Measurements from ENCODE around the gene RCBTB1.

The RCBTB1 gene

DNA sequence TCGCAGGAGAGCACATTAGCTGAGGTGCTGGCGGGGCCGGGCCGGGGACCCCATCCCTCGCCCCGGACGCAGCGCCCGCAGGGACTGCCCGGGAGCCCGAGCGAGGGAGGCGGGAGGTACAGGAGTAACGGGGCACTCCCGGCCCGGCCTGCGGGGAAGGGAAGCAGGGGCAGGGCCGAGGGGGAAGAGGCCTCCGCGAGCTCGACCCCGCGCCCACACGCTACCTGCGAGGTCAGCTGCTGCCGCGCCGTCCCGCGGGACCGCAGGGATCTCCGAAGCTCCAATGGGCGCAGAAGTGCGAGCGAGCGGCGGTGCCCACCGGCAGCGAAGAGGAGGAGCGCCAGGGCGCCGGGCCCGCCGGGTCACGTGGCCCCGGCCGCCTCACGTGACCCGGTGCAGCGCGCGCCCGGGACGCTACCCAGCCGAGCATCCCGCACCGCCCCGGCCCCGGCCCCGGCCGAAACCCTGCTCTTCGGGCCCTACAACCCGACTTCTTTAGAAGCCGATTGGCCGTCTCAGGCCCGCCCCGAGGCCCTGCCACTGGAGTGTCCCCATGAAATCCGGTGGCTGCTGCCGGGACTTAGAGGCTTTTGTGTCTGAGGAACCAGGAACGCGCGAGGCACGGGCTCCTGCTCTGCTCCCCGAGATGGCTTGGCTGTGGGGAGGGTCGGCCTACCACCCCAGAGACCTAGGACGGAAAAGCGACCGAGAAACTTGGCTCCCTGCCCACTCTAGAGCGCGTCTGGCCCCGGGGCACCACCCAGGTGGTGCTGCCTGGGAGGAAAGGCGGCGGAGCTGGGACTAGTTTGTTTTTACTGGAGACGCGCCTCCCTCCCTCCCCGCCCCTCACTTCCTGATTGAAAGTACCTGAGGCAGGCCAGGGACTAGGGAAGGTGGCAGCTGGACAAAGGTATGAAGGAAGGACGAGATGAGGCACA, at the start of gene RCBTB1:
Gene RCBTB1, minus strand, starts transcription at position 339 of the 938 bp plus-strand sequence. CDS start 18,279 bp downstream, outside the sequence.
- H3K9me3 Mint-ChIP-seq, result no peaks in the 10 kb centered on the region
- H3K27me3 Mint-ChIP-seq (ENCODE audit: low read depth), result no peaks in the 10 kb centered on the region
- H3K27ac Mint-ChIP-seq, result peak within 1 kb of the TSS; percentile 88
- peaks cover 17% of the 10 kb centered on the region for H3K36me3 Mint-ChIP-seq (ENCODE audit: low read depth)
- H3K4me1 Mint-ChIP-seq (ENCODE audit: low read depth), result peaks cover 23% of the 10 kb centered on the region
- H3K4me3 Mint-ChIP-seq, result peak within 1 kb of the TSS; percentile 98

DNA sequence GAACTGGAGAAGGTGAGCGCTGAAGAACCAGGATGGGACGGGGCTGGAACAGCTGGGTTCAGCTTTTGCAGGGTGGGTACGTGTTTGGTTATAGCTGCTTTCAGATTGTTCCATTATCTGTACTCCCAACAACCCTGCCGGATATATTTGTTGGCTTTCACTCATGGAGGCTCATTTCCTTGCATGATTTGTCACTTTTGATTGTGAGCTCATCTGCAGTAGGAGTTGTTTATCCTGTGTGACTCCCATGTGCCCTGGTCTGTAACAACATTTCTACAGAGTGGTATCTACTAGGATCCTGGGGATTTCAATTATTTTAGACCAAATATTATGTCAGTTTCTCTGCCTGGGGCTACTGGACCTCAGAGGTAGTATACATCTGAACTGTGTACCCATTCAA, 48.4 kb upstream of the RCBTB1 start:
- Mint-ChIP-seq H3K4me1 (ENCODE audit: low read depth) (peaks cover 15% of the 10 kb centered on the region), H3K27me3 (ENCODE audit: low read depth) (no peaks in the 10 kb centered on the region), H3K4me3 (no peak overlapping the region), H3K36me3 (ENCODE audit: low read depth) (peaks cover 3% of the 10 kb centered on the region), H3K27ac (no peak overlapping the region), H3K9me3 (no peaks in the 10 kb centered on the region)

DNA sequence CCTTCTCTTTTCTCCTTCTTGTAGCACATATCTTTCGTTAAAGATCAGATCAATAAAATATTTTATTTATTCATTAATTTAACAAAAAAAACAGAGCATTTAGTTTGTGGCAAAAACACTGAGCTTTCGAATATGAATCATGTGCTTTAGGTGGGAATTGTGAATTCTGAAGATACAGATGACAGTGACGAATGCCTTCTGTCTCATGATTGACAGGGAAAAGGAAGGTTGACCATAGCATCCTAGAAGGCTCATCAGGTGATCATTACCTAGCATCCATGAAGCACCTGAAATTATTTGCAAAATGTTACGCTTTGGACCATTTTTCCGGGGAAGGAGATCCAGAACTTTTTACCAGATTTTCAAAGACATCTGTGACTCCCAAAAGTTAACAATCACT, 46.8 kb upstream of the RCBTB1 start:
- no peak overlapping the region for H3K4me3 Mint-ChIP-seq
- H3K27ac Mint-ChIP-seq, result no peak overlapping the region
- H3K9me3 Mint-ChIP-seq, result no peaks in the 10 kb centered on the region
- peaks cover 4% of the 10 kb centered on the region for H3K36me3 Mint-ChIP-seq (ENCODE audit: low read depth)
- H3K27me3 Mint-ChIP-seq (ENCODE audit: low read depth), result no peaks in the 10 kb centered on the region
- peaks cover 24% of the 10 kb centered on the region for H3K4me1 Mint-ChIP-seq (ENCODE audit: low read depth)

DNA sequence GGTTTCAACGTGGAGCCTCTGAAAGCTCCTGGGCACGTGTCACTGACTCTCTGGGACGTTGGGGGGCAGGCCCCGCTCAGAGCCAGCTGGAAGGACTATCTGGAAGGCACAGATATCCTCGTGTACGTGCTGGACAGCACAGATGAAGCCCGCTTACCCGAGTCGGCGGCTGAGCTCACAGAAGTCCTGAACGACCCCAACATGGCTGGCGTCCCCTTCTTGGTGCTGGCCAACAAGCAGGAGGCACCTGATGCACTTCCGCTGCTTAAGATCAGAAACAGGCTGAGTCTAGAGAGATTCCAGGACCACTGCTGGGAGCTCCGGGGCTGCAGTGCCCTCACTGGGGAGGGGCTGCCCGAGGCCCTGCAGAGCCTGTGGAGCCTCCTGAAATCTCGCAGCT, 45.2 kb upstream of the RCBTB1 start:
- Mint-ChIP-seq H3K4me1 (ENCODE audit: low read depth) (peaks cover 24% of the 10 kb centered on the region), H3K27me3 (ENCODE audit: low read depth) (no peaks in the 10 kb centered on the region), H3K4me3 (no peak overlapping the region), H3K36me3 (ENCODE audit: low read depth) (peaks cover 4% of the 10 kb centered on the region), H3K27ac (no peak overlapping the region), H3K9me3 (no peaks in the 10 kb centered on the region)

DNA sequence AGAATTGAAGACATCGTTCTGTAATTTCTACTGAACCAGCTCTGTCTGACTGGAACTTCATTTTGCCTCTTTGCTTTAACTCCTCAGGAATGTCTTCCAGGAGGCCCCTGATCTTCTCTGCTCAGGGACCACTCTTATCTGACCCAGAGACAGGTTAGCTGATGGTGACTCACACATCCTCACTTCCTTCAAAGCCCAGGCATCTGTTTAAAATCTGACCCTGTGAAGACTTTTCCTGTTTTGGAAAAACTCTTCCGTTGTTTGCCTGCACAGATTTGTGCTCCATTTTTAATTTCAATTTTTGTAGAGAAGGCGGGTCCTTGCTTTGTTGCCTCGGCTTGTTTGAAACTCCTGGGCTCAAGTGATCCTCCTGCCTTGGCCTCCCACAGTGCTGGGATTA, 44.6 kb upstream of the RCBTB1 start:
- Mint-ChIP-seq H3K9me3 (no peaks in the 10 kb centered on the region), H3K36me3 (ENCODE audit: low read depth) (peaks cover 4% of the 10 kb centered on the region), H3K4me1 (ENCODE audit: low read depth) (peaks cover 20% of the 10 kb centered on the region), H3K4me3 (no peak overlapping the region), H3K27ac (no peak overlapping the region), H3K27me3 (ENCODE audit: low read depth) (no peaks in the 10 kb centered on the region)

DNA sequence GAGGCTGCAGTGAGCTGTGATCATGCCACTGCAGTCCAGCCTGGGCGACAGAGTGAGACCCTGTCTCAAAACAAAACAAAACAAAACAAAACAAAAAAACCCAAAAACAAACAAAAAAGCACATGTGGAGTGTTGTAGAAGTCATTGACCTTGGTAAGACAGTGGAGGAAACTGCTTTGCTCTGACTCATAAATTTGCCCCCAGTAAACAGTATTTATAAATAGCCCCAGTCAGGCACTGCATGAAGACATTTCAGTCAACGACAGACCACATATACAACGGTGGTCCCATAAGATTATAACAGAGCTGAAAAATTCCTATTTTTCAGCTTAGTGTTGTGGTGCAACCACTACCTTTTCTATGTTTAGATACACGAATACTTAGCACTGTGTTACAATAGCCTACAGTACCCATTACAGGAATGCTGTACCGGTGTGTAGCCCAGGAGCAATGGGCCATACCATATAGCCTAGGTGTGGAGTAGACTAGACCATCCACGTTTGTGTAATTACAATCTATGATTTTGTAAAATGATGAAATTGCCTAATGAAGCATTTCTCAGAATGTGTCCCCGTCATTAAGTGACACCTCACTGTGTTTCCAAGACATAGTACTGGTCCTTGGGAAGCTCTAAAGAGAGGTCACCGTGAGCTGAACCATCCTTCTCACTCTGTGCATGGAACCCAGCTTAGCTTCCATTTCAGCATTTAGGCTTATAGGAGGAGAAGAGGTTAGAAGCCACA, 44.0 kb upstream of the RCBTB1 start:
- Mint-ChIP-seq H3K27ac (no peak overlapping the region), H3K4me1 (ENCODE audit: low read depth) (peaks cover 18% of the 10 kb centered on the region), H3K4me3 (no peak overlapping the region), H3K27me3 (ENCODE audit: low read depth) (no peaks in the 10 kb centered on the region), H3K36me3 (ENCODE audit: low read depth) (peaks cover 4% of the 10 kb centered on the region), H3K9me3 (no peaks in the 10 kb centered on the region)

DNA sequence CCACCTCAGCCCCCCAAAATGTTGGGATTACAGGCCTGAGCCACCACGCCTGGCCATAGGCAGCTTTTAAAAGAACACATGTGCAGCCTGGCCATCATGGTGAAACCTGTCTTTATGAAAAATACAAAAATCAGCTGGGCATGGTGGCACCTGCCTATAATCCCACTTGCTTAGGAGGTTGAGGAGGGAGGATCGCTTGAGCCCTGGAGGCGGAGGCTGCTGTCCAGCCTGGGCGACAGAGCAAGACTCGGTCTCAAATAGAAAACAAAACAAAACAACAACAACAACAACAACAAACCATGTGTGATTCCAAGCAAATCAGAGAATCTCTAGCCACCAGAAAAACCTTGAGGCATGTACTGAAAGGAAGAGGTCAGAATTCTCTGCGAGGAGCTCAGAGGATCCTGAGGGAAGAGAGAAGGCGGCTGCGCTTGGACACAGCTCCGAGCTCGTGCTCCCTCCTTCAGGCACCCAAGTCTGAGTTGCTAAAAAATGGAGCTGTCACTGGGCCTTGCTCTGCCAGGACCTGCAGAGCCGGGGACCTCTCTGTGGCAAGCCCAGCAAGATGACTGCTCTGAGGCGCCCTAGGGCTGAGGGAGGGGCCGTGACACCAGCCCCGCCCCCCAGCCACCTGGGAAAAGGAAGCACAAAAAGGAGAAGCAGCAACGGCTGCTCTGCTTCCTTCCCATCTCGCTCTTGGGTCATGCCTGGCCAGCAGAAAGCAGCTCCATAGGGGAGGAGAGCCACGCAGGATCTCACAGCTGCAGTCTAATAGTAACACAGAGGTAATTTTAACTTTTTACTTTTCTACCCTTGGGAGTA, 42.7 kb upstream of the RCBTB1 start, which contains the start of gene ARL11:
Gene ARL11, plus strand, starts transcription at position 677 of the 822 bp plus-strand sequence. CDS start 1,941 bp downstream, outside the sequence.
- Mint-ChIP-seq H3K4me1 (ENCODE audit: low read depth) (peaks cover 17% of the 10 kb centered on the region), H3K27me3 (ENCODE audit: low read depth) (no peaks in the 10 kb centered on the region)

DNA sequence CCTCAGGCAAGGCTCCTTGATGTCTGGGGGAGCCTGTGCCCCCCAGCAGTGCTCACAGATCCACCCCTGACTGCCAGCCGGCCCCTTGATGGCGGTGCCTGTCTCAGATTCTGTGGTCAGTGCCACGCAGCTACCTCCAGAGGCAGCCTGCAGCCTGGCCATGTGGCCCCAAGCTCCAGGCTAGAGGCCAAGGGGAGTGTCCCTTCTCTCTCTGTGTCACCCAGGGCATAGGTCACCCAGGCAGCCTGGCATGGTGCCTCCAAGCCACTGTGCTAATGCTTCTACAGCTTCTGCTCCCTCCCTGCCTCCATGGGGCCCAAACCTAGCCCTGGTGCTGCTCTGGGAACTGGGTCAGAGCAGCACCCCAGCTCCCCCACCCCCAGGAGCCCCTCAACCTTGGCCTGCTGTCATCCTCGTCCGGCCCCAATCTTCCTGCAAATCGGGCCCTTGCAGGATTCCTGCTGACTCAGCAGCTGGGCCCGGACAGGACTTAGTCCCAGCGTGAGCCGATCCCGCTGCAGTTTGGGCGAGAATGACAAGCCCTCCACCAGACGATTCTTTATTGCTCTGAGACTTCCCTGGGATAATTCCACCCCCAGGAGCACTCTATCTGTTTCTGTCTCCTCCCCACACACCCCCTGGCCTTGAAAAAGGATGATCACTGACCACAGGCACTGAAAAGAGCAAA, 40.2 kb upstream of the RCBTB1 start:
- peaks cover 16% of the 10 kb centered on the region for H3K4me1 Mint-ChIP-seq (ENCODE audit: low read depth)
- no peaks in the 10 kb centered on the region for H3K27me3 Mint-ChIP-seq (ENCODE audit: low read depth)
- no peak overlapping the region for H3K27ac Mint-ChIP-seq
- no peaks in the 10 kb centered on the region for H3K9me3 Mint-ChIP-seq
- H3K4me3 Mint-ChIP-seq, result no peak overlapping the region
- peaks cover 1% of the 10 kb centered on the region for H3K36me3 Mint-ChIP-seq (ENCODE audit: low read depth)

More for the DNA sequence above, 42.7 kb upstream of the RCBTB1 start, which contains the start of gene ARL11:
- Mint-ChIP-seq H3K9me3 (no peaks in the 10 kb centered on the region), H3K36me3 (ENCODE audit: low read depth) (peaks cover 2% of the 10 kb centered on the region), H3K4me3 (peak within 1 kb of the TSS; percentile 86), H3K27ac (peak within 1 kb of the TSS; percentile 84)

DNA sequence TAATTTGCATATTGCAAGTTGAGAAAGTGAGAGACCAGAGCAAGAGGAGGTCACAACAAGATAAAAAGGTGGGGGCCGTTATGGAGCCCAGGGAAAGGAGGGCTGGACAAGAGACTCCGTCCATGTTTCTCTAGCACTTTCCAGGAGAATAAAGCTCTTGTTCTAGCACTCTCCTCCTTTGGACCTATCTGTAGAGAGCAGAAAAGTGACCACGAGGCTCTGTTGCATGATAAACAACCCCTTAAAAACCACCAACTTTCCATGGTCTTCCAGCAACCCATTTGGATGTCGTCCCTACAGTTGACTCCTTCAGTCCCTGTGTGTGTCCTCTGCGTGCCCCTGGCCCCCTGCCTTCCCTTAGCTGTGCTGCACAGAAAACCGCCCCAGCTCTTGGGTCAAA, 38.9 kb upstream of the RCBTB1 start:
- peaks cover 1% of the 10 kb centered on the region for H3K36me3 Mint-ChIP-seq (ENCODE audit: low read depth)
- peaks cover 12% of the 10 kb centered on the region for H3K4me1 Mint-ChIP-seq (ENCODE audit: low read depth)
- no peaks in the 10 kb centered on the region for H3K27me3 Mint-ChIP-seq (ENCODE audit: low read depth)
- no peak overlapping the region for H3K27ac Mint-ChIP-seq
- H3K9me3 Mint-ChIP-seq, result no peaks in the 10 kb centered on the region
- no peak overlapping the region for H3K4me3 Mint-ChIP-seq

DNA sequence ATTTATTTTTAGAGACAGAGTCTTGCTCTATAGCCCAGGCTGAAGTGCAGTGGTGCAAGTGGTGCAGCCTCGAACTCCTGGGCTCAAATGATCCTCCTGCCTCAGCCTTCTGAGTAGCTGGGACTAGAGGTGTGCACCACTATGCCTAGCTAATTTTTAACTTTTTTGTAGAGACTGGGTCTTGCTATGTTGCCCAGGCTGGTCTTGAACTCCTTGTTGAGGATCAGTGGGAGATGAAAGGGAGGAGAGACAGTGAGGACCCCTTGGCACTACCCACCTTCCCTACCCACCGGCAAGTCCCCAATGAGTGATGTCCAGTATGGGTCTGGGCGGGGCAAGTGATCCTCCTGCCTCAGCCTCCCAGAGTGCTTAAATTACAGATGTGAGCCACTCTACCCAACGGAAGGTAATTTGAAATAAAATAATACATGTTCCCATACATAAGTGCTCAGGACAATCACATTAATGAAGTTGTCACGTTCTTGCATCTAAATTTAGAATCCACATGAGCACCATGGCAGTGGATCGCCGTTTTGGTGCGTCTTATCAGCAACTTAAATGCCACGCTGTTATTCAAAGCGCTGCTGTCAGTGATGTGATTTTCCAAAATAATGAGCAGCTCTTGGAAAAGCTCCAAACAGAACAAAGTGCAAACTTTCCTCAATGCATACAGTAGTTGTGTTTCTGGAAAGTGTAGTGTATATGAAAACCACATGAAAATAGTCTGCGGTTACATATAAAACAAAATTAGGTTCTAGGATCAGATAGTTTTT, 37.0 kb upstream of the RCBTB1 start:
- H3K27ac Mint-ChIP-seq, result no peak overlapping the region
- H3K4me1 Mint-ChIP-seq (ENCODE audit: low read depth), result peaks cover 3% of the 10 kb centered on the region
- no peaks in the 10 kb centered on the region for H3K9me3 Mint-ChIP-seq
- H3K27me3 Mint-ChIP-seq (ENCODE audit: low read depth), result no peaks in the 10 kb centered on the region
- no peak overlapping the region for H3K4me3 Mint-ChIP-seq
- H3K36me3 Mint-ChIP-seq (ENCODE audit: low read depth), result no peaks in the 10 kb centered on the region

DNA sequence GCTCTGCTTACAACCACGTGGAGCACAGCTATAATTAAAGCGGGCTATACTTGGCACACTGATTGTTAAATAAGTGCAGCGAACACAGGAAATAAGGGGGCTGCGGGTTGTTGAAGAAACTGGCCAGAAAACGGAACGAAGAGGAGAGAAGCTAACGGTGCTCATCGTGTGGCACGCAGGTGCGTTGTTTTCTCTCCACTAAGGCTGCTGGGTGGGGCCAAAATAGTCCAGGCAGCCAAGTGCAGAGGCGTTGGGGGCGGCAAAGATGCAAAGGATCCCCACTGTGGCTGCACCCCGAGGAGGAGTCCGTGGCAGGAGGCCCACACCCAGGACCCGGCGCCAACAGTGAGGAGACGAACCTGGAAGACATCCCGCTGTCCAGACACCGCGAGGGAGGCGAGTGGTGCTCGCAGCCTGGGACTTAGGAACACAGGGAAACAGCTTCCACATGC, 34.8 kb upstream of the RCBTB1 start:
- Mint-ChIP-seq H3K27ac (no peak overlapping the region), H3K4me1 (ENCODE audit: low read depth) (peaks cover 3% of the 10 kb centered on the region), H3K4me3 (peak overlapping the region; percentile 22), H3K27me3 (ENCODE audit: low read depth) (no peaks in the 10 kb centered on the region), H3K36me3 (ENCODE audit: low read depth) (no peaks in the 10 kb centered on the region), H3K9me3 (no peaks in the 10 kb centered on the region)

DNA sequence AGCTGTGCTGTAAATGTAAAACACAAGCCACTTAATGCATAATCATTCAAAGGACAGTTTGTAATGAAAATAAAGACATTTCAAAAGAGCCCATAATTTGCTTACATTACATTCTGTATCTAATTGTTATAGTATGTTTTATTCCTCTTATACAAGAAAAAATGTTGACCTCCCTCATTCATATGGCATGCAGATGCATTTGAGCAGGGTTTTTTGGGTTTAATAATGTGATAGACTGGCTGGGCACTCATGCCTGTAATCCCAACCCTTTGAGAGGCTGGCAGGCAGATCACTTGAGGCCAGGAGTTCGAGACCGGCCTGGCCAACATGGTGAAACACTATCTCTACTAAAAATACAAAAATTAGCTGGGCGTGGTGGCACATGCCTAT, 31.3 kb upstream of the RCBTB1 start:
- Mint-ChIP-seq H3K27ac (no peak overlapping the region), H3K4me1 (ENCODE audit: low read depth) (peaks cover 3% of the 10 kb centered on the region), H3K36me3 (ENCODE audit: low read depth) (no peaks in the 10 kb centered on the region), H3K9me3 (no peaks in the 10 kb centered on the region), H3K4me3 (no peak overlapping the region), H3K27me3 (ENCODE audit: low read depth) (no peaks in the 10 kb centered on the region)
